GM21360 (cell line): Measurements from ENCODE around the gene PRG2.

Experiments
- ATAC-seq: cut with Tn5 transposase; IDR thresholded peaks from one replicate; pipeline ENCODE4 v1.9.1; 2021; ENCODE audit warnings: mild to moderate bottlenecking, moderate library complexity; ENCODE audit not compliant: unreplicated experiment

Gene PRG2

GRCh38 chr11:57397394-57397990 lies 7.0 kb upstream of the PRG2 start:
- no peak for ATAC-seq

DNA sequence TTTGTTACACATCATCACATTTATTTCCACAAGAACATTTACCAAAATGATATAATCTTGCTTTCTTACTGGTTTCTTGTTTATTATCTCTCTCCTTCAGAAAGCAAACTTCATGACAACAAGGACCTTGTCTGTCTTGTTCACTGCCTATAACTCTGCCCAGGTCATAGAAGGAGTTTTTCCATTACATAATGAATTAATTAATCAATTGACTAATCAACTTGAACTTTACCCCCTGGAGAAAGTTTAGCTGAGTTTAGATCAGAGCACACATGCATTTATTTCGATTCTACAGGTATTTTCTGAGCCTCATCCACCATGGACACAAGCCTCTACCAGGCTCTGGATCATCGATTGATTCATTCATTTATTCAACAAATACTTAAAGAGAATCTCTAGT lies 6.3 kb upstream of the PRG2 start:
- ATAC-seq, result no peak

DNA sequence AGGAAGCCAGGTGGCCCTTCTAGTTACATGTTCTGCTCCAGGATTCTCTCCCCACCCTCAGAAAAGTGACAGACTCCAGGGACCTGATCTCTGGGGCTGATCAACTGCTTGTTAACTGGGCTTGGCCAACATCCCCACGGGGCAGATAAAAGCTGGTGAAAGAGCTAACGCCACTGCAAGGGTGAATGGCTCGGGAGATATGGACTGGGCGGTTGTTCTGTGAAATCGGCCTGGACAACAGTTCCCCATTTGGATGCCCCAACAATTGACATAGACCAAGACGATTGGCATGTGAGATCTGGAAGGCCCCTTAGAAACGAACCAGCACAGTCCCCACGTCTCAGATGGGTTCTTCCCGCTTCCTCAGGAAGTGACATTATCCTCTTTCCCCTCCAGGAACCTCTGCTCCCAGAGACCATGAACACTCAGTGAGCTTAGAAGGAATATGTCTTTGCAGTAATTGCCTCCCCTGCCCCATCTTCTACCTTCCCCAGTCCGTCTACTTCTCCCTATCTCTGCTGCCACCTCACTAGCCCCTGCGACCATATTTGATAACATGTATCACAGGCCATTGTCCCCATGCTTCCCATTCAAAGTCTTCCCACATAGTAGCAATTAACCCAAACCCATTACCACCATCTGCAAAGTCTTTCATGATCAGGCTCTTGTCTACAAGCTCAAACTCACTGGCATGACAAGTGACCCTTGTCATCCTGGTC lies 5.6 kb upstream of the PRG2 start:
- no peak for ATAC-seq

GRCh38 chr11:57394203-57394965 lies 3.9 kb upstream of the PRG2 start:
- no peak for ATAC-seq

- ATAC-seq, result no peak
These were observed 2.3 kb upstream of the PRG2 start for GRCh38 chr11:57392763-57393105.

DNA sequence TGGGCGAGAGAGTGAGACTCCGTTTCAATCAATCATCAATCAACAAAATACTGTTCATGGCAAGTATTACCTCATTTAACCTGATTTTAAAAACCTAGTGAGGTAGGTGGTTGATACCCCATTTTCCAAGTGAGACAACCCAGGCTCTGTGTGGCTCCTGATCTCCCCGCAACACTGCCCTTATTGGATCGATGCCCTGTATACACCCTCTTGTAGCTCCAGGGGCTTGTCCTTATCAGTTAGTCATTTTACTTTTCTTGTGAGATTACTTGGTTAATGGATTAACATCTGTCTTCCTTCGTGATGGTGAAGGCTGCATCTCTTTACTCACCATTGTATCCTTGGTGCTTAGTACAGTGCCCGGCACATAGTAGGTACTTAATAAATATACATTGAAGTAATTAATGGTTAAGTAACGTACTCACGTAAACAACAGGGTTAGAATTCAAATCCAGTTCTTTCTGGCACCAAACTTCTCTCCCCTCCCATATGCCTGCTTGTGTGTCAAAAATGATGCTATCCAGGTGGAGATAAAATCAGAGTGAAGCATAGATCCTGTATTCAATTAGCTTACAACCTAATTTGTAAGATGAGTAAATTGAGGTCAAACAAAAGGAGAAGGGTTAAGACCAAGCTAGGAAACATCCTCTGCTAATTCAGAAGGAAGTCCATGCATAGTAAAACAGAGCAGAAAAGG lies 1.8 kb upstream of the PRG2 start:
- ATAC-seq, result no peak

DNA sequence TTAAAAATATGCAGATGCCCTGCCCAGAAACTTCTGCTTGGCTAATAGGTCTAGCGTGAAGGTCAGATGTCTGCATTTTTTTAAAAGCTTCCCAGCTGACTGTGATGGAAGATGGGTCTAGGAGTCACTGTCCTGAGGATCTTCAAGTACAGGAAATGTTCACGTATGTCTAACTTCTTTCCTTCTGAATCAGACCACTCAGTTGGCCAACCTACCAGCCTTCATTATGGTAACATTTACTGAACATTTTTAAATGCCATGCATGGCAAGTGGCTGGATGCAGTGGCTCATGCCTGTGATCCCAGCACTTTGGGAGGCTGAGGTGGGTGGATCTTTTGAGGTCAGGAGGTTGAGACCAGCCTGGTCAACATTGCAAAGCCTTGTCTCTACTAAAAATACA lies 1.1 kb upstream of the PRG2 start:
- ATAC-seq, result no peak

GRCh38 chr11:57391111-57391510 lies 661 bp upstream of the PRG2 start:
- no peak for ATAC-seq

- no peak for ATAC-seq
These were observed 3.0 kb downstream of the PRG2 start for GRCh38 chr11:57387289-57388030.

DNA sequence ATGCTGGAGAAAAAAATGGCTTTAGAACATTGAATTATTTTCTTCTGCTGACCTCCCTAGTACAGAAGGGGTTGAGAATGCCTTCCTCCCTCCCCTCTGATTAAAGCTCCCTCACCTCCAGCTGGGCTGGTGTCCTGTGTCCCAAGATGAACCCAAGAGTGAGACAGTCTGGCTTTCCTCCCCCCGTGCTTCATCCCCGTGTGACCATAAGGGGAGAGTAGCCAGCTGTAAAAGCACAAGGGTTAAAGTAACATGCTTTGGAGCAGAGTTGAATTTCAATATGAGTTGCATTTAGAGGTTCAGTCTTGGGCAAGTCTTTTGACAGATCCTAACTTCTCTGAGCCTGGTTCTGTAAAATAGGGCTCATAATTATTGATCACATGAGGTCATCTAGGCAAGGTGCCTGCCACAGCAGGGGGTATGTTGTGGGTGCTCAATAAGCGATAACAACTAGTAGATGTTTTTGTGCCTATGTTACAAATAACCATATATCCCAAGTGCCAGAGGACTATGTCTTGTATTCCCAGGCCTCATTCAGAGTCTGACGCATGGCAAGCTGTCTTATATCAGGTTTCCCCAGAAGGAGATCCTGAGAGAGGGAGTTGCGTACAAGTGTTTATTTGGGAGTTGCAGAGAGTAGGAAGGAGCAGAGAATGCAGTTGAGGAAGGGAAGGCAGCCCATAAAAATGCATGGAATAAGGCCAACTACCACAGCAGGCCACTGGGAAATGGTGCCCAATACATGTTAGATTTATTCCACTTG lies 4.1 kb downstream of the PRG2 start:
- ATAC-seq, result no peak

DNA sequence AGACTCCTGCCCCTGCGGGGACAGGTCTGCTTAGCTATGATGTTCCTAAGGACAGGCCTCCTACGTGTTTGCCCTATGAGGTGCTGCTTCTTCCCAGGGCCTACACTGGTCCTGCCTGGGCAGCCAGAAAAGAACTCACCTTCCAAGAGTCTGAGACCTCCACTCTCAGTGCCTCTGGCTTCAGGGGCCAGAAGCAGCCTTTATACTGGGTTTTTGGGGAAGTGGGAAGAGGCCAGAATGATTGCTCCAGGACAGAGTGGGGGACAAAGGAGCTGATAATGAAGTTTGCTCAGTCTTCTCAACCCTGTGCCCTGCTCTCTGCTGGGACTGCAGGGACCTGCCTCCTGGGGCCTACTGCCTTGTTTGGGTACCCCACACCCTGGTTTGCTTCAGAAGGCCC lies 9.5 kb downstream of the PRG2 start, which contains the start of gene PRG3:
TSS of gene PRG3 (minus strand) at position 176 of the 400 bp plus-strand sequence. CDS start 442 bp downstream, outside the sequence.
- no peak for ATAC-seq

DNA sequence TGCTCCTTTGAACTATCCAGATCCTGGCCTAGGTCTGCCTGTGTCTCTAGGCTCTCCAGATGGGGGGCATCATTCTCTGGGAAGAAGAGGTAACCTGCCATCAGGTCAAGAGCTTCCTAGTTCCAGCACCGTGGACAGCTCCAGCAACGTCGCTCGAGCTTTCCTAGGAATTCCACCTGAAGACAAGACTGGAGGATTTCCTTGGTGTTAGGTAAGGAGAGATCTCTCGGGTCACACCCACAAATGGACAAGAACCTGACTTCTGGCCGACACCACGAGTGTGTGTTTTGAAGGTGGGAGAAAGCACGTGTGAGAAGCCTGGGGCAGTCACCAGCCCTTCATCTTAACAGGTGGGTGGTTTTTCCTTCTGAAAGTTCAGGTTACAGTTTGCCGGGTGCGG lies 10.7 kb downstream of the PRG2 start:
- no peak for ATAC-seq

GRCh38 chr11:57378186-57378585 lies 12.3 kb downstream of the PRG2 start:
- ATAC-seq, result no peak

- no peak for ATAC-seq
These were observed 13.3 kb downstream of the PRG2 start for GRCh38 chr11:57377107-57377506.

- ATAC-seq, result no peak
These were observed 14.1 kb downstream of the PRG2 start for GRCh38 chr11:57376095-57377090.

GRCh38 chr11:57375490-57375889 lies 15.0 kb downstream of the PRG2 start:
- ATAC-seq, result no peak

- no peak for ATAC-seq
These were observed 15.5 kb downstream of the PRG2 start for GRCh38 chr11:57374966-57375365.

DNA sequence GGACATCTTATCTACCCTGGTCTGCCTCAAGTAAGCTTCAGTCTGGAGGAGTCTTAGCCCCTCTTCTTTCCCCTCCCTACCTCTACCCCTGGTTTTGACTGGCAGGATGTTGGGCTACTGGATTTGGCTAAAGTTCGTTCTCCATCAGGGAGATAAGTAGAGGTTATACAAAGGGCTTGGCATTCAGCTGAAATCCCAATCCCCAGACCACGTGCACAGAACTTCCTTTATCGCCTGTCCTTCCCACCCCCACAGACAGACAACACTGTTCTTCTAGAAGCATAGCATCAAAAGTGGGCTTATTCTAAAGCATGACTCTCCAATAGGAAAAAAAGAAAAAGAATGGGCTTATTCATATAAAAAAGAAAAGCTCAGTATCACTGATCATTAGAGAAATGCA lies 17.3 kb downstream of the PRG2 start:
- ATAC-seq, result no peak

GRCh38 chr11:57370941-57371340 lies 19.5 kb downstream of the PRG2 start:
- no peak for ATAC-seq
